ENCODE measurements around the gene KIF5A.

GRCh38 chr12:57545809-57546437 is 3.9 kb upstream of the KIF5A start:
- TF ChIP-seq, protein P1, sequence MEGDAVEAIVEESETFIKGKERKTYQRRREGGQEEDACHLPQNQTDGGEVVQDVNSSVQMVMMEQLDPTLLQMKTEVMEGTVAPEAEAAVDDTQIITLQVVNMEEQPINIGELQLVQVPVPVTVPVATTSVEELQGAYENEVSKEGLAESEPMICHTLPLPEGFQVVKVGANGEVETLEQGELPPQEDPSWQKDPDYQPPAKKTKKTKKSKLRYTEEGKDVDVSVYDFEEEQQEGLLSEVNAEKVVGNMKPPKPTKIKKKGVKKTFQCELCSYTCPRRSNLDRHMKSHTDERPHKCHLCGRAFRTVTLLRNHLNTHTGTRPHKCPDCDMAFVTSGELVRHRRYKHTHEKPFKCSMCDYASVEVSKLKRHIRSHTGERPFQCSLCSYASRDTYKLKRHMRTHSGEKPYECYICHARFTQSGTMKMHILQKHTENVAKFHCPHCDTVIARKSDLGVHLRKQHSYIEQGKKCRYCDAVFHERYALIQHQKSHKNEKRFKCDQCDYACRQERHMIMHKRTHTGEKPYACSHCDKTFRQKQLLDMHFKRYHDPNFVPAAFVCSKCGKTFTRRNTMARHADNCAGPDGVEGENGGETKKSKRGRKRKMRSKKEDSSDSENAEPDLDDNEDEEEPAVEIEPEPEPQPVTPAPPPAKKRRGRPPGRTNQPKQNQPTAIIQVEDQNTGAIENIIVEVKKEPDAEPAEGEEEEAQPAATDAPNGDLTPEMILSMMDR (IDR thresholded peaks at IDR 0.05): no peak
- TF ChIP-seq EZH2 (IDR thresholded peaks at IDR 0.05; ENCODE audit: borderline replicate concordance, insufficient read depth, low read depth, low read length, poor library complexity, severe bottlenecking): no peak
